OCI-LY3 (cell line): ENCODE measurements around the gene KAZN.

Experiments used
- CTCF ChIP-seq: fragments of 200-600, 300-600 bp; sonication (generic); IDR thresholded peaks from 2 replicates; pipeline ENCODE4 v1.5.1; 2014; ENCODE audit warnings: antibody characterized with exemption, low read length, low read depth
- EZH2phosphoT487 ChIP-seq: fragments of 200-600 bp; shearing (Covaris generic); IDR thresholded peaks from 2 replicates; pipeline ENCODE4 v1.6.1; 2018; ENCODE audit warnings: antibody characterized with exemption, mixed run types, low read depth

- no peak for TF ChIP-seq CTCF
- TF ChIP-seq EZH2phosphoT487: no peak
Observed at GRCh38 chr1:14929547-14930246, 331.2 kb downstream of the KAZN start.
